Adrenal gland (tissue), 5 donors: ENCODE data around the gene COL1A2.

Experiments used
- CTCF ChIP-seq, 6 experiments: fragments of 450-650 bp in 4 of 6; fragments of 200-600 bp in 2 of 6; sonication (generic) in 1 of 6; IDR thresholded peaks; 1 replicate in 5 of 6; 2 replicates in 1 of 6; pipeline versions ENCODE4 v1.5.1 to v1.8.0; 2016 to 2021; ENCODE audit warnings: antibody characterized with exemption in 6 of 6, mild to moderate bottlenecking in 2 of 6, moderate library complexity in 1 of 6
- POLR2A ChIP-seq, 2 donors: fragments of 450-650 bp; IDR thresholded peaks; one replicate each; pipeline ENCODE4 v1.6.1; 2017; ENCODE audit warnings: antibody characterized with exemption in 2 of 2, mild to moderate bottlenecking in 2 of 2, moderate library complexity in 1 of 2
- donor health status: DM: no; HTN: no; CAD: no.

- no peak for TF ChIP-seq CTCF (IDR thresholded peaks at IDR 0.05)
- TF ChIP-seq POLR2A (IDR thresholded peaks at IDR 0.05), result no peak
Measured at GRCh38 chr7:94471604-94472003, 76.9 kb downstream of the COL1A2 start.
